ENCODE results near the gene EXT2.

EXT2 gene

GRCh38 chr11:44193856-44194255 lies 98.4 kb downstream of the EXT2 start:
- TF ChIP-seq MYC (IDR thresholded peaks at IDR 0.05; ENCODE audit: low read depth, low read length): no peak
- no peak for TF ChIP-seq POLR2A (IDR thresholded peaks at IDR 0.05; ENCODE audit: extremely low read depth, insufficient read length)
- no peak for TF ChIP-seq CTCF (IDR thresholded peaks at IDR 0.05; ENCODE audit: low read depth, low read length)
- TF ChIP-seq MAX (IDR thresholded peaks at IDR 0.05; ENCODE audit: low read depth, low read length): no peak
- H3K4me3 ChIP-seq (ENCODE audit: low read depth, low read length): no peak overlapping the region
- DNase-seq (ENCODE audit: low read depth): no peak

GRCh38 chr11:44198146-44198724 lies 102.8 kb downstream of the EXT2 start:
- no peak overlapping the region for H3K4me3 ChIP-seq (ENCODE audit: low read depth, low read length)
- TF ChIP-seq MAX (IDR thresholded peaks at IDR 0.05; ENCODE audit: low read depth, low read length): no peak
- TF ChIP-seq CTCF (IDR thresholded peaks at IDR 0.05; ENCODE audit: low read depth, low read length): no peak
- no peak for TF ChIP-seq POLR2A (IDR thresholded peaks at IDR 0.05; ENCODE audit: extremely low read depth, insufficient read length)
- no peak for TF ChIP-seq MYC (IDR thresholded peaks at IDR 0.05; ENCODE audit: low read depth, low read length)
- DNase-seq (ENCODE audit: low read depth): no peak

GRCh38 chr11:44199298-44199697 lies 103.8 kb downstream of the EXT2 start:
- no peak for DNase-seq (ENCODE audit: low read depth)
- TF ChIP-seq MYC (IDR thresholded peaks at IDR 0.05; ENCODE audit: low read depth, low read length) (no peak), MAX (IDR thresholded peaks at IDR 0.05; ENCODE audit: low read depth, low read length) (no peak), CTCF (IDR thresholded peaks at IDR 0.05; ENCODE audit: low read depth, low read length) (no peak), POLR2A (IDR thresholded peaks at IDR 0.05; ENCODE audit: extremely low read depth, insufficient read length) (no peak)
- no peak overlapping the region for H3K4me3 ChIP-seq (ENCODE audit: low read depth, low read length)

- DNase-seq (ENCODE audit: low read depth): no peak
- TF ChIP-seq MAX (IDR thresholded peaks at IDR 0.05; ENCODE audit: low read depth, low read length) (no peak), MYC (IDR thresholded peaks at IDR 0.05; ENCODE audit: low read depth, low read length) (no peak), CTCF (IDR thresholded peaks at IDR 0.05; ENCODE audit: low read depth, low read length) (no peak), POLR2A (IDR thresholded peaks at IDR 0.05; ENCODE audit: extremely low read depth, insufficient read length) (no peak)
- H3K4me3 ChIP-seq (ENCODE audit: low read depth, low read length): no peak overlapping the region
These were observed 104.3 kb downstream of the EXT2 start for GRCh38 chr11:44199816-44200215.

- TF ChIP-seq POLR2A (IDR thresholded peaks at IDR 0.05; ENCODE audit: extremely low read depth, insufficient read length): no peak
- TF ChIP-seq CTCF (IDR thresholded peaks at IDR 0.05; ENCODE audit: low read depth, low read length): no peak
- TF ChIP-seq MAX (IDR thresholded peaks at IDR 0.05; ENCODE audit: low read depth, low read length): no peak
- DNase-seq (ENCODE audit: low read depth): no peak
- no peak overlapping the region for H3K4me3 ChIP-seq (ENCODE audit: low read depth, low read length)
These were observed 108.0 kb downstream of the EXT2 start for GRCh38 chr11:44203270-44204043.

Data from NB4 (cell line).